GM19397 (cell line): ENCODE results near the gene SPATC1L.

ENCODE experiments used
- ATAC-seq: cut with Tn5 transposase; IDR thresholded peaks from one replicate; pipeline ENCODE4 v1.9.1; 2021; ENCODE audit warnings: mild to moderate bottlenecking, moderate library complexity; ENCODE audit not compliant: unreplicated experiment

The SPATC1L gene

DNA sequence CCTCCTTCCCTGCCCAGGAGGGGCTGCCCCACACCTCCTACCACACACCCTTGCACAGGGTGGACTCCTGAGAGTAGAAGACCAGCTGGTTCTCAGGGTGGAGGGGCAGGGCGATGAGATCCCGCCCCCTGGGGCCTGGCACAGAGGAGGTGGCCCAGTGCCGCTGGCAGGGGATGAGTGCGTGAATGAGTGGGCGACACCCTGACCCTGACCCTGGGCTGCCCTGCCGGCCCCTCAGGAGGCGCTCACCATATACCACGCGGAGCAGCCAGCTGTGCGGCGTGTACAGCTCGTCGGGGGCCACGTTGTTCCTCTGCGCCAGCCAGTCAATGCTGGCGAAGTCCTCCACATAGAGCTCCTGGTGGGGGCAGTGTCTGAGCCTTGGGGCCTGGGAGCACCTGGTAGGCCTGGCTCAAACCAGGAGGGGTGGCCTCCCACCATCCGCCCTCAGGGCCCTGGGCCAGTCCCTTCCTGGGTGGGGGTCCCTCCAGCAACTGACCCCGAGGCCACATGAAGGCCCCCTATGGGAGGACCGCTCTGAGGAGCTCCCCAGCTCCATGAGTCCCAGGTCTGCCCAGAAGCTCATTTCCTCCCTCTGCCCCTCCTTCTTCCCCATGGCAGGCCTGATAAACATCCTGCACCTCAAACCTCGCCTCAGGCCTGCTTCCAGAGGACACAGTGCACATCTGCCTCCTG lies 31.3 kb upstream of the SPATC1L start:
- ATAC-seq, result no peak

DNA sequence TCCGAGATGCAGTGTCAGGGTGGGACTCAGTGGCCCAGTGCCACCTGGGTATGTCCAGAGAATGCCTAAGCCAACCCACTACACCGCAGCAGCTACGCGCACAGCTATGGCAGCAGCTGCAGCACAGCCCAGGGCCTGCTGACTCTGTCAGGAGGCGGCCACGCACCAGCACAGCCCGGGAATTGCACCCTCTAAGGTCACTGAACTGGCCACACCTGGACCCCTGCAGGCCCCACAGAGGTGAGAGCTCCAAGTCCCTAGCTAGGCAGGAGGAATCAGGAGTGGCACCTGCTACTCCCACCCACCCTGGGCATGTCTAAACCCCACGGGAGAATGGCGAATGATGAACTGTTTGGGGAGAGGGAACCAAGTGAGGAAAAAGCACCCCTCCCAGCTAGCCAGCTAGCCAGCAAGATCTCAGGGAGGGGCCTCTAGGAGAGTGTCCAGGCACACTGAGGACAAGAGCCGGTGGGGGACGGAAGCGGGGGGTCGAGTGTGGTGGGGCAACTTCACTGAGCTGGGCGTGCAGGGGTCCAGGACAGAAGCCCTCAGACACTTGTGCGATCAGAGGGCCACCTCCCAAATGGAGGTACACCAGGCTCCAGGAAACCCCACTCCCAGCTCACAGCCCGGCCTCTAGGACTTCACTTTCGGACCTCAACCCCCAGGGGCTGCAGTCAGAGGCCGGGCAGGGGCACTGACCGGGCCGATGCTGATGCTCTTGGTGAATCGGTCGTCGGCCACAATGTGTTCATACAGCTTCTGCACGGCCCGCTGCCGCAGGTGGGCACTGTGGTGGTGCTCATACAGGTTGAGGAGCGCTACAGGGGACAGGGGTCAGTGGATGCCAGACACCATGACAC lies 30.4 kb upstream of the SPATC1L start:
- ATAC-seq, result no peak

DNA sequence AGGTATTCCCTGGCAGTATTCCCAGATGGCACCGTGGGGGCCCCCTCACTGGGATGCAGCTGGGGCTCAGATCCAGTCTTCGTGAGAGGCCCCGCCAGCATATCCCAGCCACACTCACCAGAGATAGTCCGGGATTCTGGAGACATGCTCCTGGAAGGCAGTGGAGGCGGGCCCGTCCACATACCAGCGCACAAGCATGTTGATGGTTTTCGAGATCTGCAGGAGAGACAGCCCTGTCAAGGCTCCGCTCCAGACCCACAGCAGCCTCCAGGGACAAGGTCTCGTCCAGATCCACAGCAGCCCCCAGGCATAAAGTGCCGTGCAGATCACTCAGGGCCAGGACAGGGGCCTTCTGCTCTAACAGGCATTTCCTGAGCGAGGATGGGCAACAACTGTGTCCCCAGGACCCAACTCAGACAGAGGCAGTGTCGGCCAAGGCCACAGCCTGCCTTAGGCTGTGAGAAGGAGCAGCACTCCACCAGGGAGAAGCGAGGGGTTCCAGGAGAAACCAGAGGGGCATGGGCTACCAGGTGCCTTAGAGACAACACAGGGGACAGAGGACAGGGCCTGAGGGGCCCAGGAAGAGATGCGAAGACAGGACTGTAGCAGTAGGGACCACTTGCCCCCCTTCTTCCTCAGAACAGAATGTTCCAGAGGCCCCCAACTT lies 29.5 kb upstream of the SPATC1L start:
- ATAC-seq, result no peak

DNA sequence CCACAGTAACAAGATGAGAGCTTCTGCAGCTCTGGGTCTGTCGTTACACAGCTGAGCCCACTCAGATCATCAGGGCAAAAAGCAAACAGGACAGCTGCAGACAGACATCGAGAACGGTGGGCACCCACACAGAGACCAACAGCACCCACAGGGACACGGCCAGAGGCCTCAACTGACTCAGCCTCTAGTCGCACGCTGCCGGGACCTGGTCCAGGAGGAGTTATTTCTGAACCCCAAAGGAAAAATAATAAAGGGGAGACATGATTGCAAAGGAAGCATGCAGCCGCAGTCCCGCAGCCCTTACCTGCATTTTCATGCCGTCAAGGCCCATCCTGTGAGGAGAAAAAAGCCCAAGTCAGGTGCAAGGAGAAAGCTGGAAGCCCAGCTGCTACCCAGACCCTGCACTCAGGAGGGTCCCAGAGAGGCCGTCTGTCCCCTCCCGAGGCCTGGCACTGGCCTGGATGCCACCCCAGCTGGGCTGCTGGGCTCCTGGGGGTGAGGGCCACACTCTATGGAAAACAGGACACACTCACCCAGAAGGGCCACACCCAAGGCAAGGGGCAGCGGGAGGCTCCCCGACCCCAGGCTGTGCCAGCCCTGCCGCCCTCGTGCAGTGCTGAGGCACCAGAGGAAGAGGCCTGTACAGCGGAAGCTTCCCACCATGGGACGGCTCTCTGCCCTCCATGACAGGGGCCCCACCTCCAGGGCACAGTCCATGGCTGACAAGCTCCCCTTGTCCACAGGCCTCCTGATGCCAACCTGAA lies 28.6 kb upstream of the SPATC1L start:
- no peak for ATAC-seq

DNA sequence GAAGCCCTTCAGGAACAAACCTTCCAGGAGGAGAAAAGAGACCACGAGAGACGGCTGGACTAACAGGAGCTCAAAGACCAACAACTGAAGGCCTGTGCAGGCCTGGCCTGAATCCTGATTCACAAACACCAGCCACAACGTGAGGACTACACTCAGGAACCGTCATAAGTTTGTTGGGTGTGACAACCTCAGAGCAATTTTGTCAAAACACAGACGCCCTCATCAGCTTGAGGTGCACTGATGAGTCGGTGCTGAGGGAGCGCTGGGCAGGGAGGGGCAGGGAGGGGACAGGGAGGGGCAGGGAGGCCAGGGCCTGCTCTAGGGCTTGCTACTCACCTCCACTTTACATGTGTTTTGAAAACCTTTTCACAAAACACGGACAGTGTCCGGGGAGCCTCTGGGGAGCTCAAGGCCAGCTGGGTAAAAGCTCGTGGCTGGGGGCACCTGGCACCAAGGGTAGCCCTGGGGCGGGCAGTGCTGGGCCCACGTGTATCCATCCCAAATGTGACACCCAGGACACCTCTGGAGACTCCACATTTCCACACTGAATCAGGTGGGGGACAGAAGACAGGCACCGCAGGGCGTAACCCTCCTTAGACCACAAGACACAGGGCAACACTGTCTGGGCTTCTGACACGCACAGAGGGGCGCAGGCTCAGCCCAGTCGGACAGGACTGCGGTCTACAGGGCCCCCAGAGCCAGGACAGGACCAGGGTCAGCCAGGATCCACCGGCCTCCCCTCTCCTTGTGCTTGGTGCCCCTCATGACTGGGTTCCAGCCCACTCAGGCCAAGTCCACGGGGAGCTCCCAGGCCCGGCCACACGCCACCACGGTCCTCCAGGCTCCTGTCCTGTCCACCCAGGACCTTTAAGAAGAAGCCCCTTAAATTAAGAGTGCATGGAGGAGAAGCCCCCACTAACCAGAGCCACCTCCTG lies 27.8 kb upstream of the SPATC1L start:
- ATAC-seq, result no peak

DNA sequence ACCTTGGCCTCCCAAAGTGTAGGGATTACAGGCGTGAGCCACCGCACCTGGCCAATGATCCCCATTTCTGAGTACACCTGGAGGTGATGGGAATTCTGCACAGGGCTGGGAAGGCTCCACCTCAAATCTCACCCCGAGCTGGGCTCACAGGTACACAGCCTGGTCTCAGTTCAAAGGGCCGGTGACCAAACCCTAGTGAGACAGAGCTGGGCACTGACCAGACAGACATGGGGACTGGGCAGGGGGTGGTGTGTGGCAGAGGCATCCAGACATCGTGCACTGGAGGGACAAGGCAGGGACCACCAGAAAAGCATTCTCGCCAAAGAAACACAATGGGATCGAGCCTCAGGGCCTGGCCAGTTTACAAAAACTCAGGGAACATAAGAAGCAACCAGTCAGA lies 27.1 kb upstream of the SPATC1L start:
- no peak for ATAC-seq

DNA sequence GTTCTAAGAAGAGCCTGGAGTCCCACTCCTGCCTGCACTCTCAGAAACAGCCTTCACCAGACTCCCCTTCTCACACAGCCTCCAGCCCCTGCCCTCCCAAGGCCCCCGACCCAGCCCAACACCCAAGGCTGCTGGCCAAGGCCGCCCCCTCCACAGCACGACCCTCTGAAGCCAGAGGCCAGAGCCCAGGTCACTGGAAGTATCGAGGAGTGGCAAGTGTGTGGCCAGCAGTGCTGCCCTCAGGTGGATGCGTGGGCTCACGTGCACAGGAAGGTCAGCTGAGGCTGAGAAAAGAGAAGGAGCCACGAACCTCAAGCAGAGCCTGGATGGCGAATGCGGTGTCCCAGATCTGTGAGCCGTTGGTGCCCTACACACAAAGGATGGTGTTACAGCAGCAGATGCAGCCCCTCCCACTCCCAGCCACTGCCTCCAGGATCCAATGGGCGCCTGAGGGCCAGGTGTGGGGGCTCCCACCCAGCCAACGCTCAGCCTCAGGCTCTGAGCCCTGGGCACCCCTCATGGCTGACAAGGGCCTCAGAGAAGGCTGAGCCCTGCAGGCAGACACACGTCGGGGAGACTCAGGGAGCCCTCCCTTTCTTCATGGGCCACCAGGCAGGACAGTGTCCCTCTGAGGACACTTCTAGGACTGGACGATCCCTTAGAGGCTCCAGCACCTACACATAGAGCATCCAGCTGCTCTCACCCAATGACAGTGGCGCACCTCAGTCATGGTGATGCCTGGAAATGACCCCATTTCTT lies 26.3 kb upstream of the SPATC1L start:
- ATAC-seq, result no peak

DNA sequence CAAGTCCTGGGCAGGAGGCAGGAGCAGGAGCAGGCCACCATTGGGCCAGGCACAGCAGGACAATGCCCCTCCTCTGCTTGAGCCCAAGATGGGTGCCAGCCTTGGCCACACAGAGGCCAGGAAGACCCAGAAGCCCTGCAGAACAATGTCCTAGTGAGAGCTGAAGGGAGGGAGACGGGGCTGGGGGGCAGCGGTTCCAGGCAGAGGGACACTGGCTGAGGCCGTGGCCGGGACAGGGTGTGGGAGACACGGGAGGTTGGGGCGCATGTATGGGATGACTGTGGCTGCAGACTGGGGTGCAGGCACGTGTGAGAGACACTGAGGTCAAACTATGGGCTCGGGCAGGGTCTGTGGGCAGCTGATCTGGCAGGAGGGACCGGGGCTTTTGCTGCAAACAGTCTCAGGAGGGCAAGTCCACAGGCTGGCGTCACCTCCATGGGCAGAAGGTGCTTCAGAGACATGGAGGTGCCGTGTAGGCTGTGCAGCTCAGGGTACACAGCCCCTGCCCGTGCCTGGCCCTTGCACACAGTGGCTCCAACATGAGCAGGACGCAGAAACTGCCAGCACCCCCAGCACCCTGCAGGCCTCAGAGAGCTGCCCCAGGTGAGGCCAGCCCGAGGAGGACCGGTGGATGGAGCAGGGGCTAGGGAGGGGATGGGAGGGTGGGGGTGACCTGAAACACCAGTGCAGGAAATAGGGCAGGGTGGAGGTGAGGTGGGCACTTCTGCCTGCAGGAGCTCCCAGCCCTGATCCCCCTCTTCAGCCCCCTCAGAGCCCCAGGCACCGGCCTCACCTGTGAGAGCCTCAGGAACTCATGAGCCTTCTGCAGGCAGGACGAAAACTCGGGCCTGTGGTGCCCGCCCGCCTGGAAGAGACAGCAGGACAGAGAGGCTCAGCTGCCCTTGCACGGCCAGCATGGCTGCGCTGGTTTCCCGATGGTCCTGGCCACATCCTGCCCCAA lies 24.8 kb upstream of the SPATC1L start:
- ATAC-seq, result no peak

DNA sequence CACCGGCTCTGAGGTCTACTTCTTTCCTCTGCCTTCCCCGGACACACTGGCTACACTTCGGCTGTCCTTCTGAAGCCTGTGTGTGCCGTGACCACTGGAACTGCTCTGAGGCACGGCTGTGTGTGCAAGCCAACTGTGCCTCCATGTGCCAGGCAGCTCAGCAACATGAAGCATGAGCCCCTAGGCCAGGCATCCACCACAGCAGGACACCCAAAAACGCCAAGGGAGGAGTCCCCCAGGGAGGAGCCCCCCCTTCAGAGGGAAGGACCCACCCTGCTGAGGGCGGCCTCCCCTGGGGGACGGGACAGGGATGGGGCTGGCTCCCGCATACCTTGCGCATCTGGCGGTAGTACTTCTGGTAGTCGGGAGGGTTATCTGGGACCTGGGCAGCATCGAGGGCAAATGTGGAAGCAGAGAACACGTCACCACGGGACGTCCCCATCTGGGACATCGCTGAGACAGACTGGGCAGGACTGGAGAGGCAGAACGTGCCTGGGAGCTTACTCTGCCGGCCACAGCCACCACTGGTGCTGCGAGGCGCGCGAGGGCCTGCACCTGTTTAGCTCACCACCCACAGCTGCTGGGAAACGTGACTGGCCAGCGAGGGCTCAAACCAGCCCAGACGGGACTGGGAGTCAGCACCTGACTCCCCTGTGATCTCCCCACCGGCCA lies 23.8 kb upstream of the SPATC1L start:
- ATAC-seq, result no peak

DNA sequence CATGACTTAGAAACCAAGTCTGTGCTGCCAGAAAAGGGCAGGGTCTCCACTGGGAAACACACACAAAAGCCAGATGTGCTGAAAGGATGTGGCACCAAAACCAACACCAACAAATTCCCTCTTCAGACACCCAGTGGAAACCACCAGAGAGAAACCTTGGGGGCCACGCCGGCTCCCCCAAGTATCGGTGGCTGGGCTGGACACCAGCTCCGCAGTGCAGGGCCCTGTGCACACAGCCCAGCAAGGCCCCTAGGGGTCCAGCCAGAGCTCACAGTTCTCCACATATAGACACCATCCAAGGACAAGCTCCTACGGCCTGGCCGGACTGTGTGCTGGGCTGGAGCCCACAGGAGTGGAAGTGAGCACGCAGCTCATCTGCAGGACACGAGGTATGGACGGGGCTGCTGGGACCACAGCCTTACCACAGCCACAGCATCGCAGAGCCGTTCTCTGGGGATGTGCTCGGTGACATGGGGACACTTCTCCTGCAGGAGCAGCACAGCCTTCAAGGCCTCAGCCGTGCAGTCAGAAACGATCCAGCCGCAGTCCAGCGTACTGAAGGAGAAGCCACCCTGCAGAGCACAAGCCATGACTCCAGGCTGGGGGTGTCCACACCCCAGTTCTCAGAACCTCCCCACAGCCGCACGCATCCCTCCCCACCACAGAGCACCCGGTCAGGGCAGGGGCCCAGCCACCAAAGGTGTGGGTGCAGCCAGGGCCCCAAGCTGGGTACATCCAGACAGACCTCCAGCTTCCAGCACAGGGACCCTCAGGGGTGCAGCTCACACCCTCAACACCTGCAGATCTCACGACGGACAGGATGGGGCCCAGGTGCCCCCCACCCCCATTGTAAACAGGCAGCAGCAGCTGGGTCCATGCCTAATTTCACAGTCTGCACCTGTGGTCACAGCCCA lies 23.0 kb upstream of the SPATC1L start:
- ATAC-seq, result no peak

DNA sequence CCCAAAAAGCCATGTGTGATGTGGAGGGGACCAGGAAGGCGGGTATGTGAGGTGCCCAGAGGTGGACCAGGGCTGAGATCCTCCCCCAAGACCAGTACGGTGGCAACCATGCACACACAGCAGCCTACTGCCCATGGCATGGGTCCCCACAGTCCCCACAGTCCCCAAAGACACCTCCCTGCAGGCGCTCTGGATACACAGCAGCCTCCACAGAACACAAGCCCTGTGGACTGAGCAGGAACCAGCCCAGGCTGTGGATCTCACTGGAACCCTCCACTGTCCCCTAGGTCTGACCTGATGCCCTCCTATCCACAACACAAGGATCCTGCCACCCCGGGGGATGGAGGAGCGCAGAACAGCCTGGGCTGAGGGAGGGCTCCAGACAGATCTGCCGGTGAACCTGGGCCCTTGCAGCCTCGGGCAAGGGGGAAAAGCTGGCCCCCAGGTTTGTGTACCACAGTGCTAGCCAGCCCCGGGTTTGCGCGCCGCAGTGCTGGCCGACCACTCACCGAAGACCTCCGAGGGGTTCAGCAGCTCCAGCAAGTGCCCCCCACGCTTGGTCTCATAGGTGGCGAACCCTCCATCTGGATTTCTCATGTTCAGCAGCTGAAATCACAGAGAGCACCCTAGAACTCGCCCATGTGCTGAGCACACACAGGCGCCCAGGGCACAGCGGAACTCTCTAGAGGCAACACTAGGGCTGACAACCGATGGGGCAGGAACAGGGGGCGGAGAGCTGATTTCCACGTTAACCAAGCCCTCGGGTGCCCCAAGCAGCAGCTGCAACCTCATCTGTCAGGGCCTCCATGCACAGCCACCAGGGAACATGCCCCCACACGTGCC lies 22.1 kb upstream of the SPATC1L start:
- ATAC-seq, result no peak

DNA sequence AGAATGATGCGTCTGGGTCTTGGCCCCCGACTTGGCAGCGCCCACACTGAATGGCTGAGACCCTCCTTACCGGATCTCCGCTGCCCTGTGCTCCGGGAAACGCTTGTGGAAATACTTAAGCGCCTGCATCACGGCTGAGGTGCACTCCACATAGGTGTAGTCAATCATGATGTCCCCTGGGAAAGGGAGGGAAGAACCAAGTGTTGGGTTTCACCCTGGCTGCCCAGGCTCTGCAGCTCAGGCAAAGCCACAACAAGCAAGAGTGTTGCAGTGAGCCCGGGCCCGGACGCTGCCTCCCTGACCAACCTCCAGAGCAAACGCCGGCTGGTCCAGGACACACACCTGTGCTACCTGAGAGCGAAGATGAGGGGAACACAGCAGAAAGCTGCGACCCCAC lies 21.5 kb upstream of the SPATC1L start:
- ATAC-seq, result no peak

DNA sequence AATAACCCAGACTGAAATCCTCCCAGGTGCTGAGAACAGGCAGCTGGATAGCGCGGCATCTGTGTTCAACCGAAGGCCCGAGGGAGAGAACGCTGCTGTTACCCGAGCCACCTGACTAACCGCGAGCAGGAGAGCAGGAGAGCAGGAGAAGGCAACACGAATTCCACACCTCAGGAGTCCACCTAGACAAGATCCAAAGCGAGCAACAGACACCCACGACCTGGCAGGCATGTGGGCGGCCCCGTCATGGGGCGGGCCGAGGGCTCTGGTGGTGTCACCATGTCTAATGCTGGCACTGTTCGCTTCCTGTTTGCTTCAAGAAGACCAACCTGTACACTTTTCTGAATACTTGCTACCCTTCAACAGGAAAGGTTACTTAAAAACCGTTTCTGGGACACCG lies 20.9 kb upstream of the SPATC1L start:
- ATAC-seq, result no peak

DNA sequence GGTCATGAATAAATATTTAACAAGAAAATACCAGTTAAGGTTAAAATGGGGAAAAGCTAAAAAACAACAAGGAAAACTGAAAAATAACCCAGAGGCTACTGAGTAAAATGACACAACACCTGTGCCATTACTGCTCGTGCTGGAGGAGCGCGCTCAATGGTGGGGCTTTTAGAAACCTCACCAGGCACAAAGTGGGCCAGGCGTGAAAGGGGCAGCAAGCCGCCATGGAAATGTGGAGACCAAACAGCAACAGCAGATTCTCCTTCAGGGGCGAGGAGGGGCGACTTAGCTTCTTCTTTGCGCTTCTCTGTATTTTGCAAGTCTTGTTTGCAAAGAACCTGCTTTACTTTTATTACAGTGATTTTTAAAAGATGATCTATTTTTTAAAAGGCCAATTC lies 18.9 kb upstream of the SPATC1L start:
- no peak for ATAC-seq

DNA sequence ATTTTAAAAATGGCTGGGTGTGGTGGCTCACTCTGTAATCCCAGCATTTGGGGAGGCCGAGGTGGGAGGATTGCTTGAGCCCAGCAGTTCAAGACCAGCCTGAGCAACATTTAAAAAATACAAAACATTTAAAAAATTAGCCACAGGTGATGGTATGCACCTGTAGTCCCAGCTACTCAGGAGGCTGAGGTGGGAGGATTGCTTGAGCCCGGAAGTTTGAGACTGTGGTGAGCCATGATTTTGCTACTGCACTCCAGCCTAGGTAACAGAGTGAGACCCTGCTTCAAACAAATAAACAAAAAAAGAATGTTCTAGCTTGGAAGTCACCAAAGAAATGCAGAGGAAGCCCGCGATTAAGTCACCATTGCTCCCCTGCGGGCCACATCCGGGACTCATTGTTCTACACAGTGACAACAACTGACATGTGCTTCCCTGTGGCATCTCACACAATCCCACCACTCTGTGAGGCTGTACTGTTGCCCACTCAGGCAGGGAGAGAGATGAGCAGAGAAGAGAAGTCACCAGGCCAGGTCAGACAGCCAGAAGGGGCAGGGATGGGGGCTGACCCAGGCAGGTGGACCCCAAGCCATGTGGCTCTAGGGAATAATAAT lies 18.4 kb upstream of the SPATC1L start:
- ATAC-seq, result no peak
